ENCODE measurements around the gene TPRG1. TPM values are rescaled to one million over a fixed set of nuclear protein-coding genes. Genes with fewer than 3 reads are reported as not detected.

Gene TPRG1
- total and polyA plus RNA-seq, 2 of the 8 experiments (the other 6 are each of a cell fraction or from before 2014, with no cell fraction given), result 0.37 to 0.47 TPM

DNA sequence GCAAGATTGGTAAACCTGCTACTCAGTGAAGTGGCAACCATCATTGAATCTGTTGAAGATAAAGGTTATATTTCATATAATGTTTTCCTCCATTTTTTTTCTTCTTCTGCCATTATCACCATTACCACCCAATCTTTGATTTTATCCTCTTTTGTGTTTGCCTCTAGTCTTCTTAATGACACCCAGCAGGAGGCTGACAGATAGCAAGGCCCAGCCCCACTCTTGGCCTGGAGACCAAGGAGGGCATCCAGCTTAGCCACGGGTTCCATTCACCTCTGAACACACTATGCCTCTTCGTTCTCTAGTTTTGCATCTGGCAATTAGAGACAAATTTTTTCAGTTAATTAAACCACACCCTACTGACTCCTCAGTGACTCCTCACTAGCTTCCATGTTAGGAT, 129.7 kb downstream of the TPRG1 start:
- H4K5ac ChIP-seq (ENCODE audit: insufficient read length, low read depth, low read length), result no peak overlapping the region
- H3K9ac ChIP-seq (replicated peaks in 1 of 4; ENCODE audit: extremely low read depth in 1 of 4, low read depth in 3 of 4, low read length in 3 of 4), result no peak overlapping the region
- H2BK12ac ChIP-seq (ENCODE audit: low read depth, low read length), result no peak overlapping the region
- FAIRE-seq, result no peak
- no peaks in the 10 kb centered on the region for H3K79me1 ChIP-seq (ENCODE audit: low read depth, low read length)
- no peaks in the 10 kb centered on the region for H4K20me1 ChIP-seq (replicated peaks in 1 of 2; ENCODE audit: control insufficient read depth in 1 of 2, insufficient read depth in 2 of 2, low read length in 2 of 2)
- H3K27ac ChIP-seq (ENCODE audit: low read depth, low read length), result no peak overlapping the region
- TF ChIP-seq KDM1A (IDR thresholded peaks at IDR 0.05; ENCODE audit: borderline replicate concordance, low read length), result no peak
- no peak for TF ChIP-seq HDAC2 (IDR thresholded peaks at IDR 0.05; ENCODE audit: borderline replicate concordance in 1 of 2, low read depth in 2 of 2, low read length in 2 of 2)
- no peak for TF ChIP-seq RAD21 (IDR thresholded peaks at IDR 0.05 in 1 of 2, conservative IDR thresholded peaks at IDR 0.05 in 1 of 2; ENCODE audit: low read depth in 2 of 2, low read length in 2 of 2)
- no peak for TF ChIP-seq CREB1 (IDR thresholded peaks at IDR 0.05)
- TF ChIP-seq JUN (IDR thresholded peaks at IDR 0.05; ENCODE audit: low read depth, low read length), result no peak
- no peak for TF ChIP-seq RXRA (IDR thresholded peaks at IDR 0.05; ENCODE audit: insufficient read depth, low read depth, low read length)
- no peak for TF ChIP-seq RFX5 (IDR thresholded peaks at IDR 0.05; ENCODE audit: borderline replicate concordance, low read depth, low read length)
- TF ChIP-seq GTF2F1 (IDR thresholded peaks at IDR 0.05; ENCODE audit: borderline replicate concordance, low read depth, low read length), result no peak
- TF ChIP-seq KDM5A (IDR thresholded peaks at IDR 0.05; ENCODE audit: low read length), result no peak
- TF ChIP-seq SP4 (IDR thresholded peaks at IDR 0.05; ENCODE audit: low read length), result no peak
- no peak overlapping the region for H3K56ac ChIP-seq (replicated peaks; ENCODE audit: insufficient read length, low read depth, low read length)
- no peak overlapping the region for H3K18ac ChIP-seq (ENCODE audit: extremely low read depth, low read length)
- H4K91ac ChIP-seq (replicated peaks; ENCODE audit: insufficient read length, low read length), result no peak overlapping the region
- H3K4me1 ChIP-seq (replicated peaks in 1 of 4; ENCODE audit: control insufficient read depth in 3 of 4, insufficient read depth in 4 of 4, low read length in 3 of 4), result peaks cover 2 to 11% (median 4%) of the 10 kb centered on the region in 4 experiments; a peak in 5 of 7 replicates
- H3K27me3 ChIP-seq (replicated peaks in 1 of 4; ENCODE audit: control insufficient read depth in 3 of 4, extremely low read depth in 1 of 4, insufficient read depth in 3 of 4, low read length in 3 of 4), result no peaks in the 10 kb centered on the region
- 0 out of 2 replicates have a peak overlapping the region, but pooled peaks have one; percentile 5 for H2BK15ac ChIP-seq (ENCODE audit: low read length)
- no peak overlapping the region for H2BK120ac ChIP-seq (replicated peaks; ENCODE audit: low read depth, low read length)
- 94% methylated on average over 2 of the region's 2 CpGs; no CpG with 5 or more reads in 1 of the 2 experiments for WGBS, 2 experiments (ENCODE audit: extremely low coverage in 1 of 2, insufficient coverage in 1 of 2, insufficient read length in 1 of 2, insufficient replicate concordance in 2 of 2, low coverage in 1 of 2, low lambda C conversion rate in 2 of 2, missing lambda C conversion rate in 1 of 2)
- H3K23ac ChIP-seq (ENCODE audit: insufficient read length), result no peak overlapping the region
- no peaks in the 10 kb centered on the region for H3K23me2 ChIP-seq (ENCODE audit: low read depth, low read length)
- no peaks in the 10 kb centered on the region; a peak in 1 of 8 replicates for H3K36me3 ChIP-seq (ENCODE audit: control insufficient read depth in 2 of 4, insufficient read depth in 4 of 4, low read length in 3 of 4)
- no peak overlapping the region for H2AFZ ChIP-seq (ENCODE audit: low read length)
- no peak overlapping the region for H2BK5ac ChIP-seq (ENCODE audit: low read depth, low read length)
- H4K8ac ChIP-seq (ENCODE audit: extremely low read depth, insufficient read depth, low read length), result no peak overlapping the region
- ChIA-PET CTCF (ENCODE audit: partially characterized antibody) (interaction anchor here (1.2 kb wide), 1 partner anchor 87 kb away, joined by 3 read pairs; no protein-coding TSS in a partner anchor), POLR2A (ENCODE audit: partially characterized antibody) (no interaction called here)
- no peak overlapping the region for H3K14ac ChIP-seq (ENCODE audit: insufficient read length)
- no peak overlapping the region for H2AK5ac ChIP-seq (ENCODE audit: low read depth, low read length)
- H3K4me3 ChIP-seq (ENCODE audit: extremely low read depth in 1 of 4, insufficient read depth in 2 of 4, low read depth in 3 of 4, low read length in 4 of 4), result no peak overlapping the region
- no peak for DNase-seq (ENCODE audit: low read depth in 1 of 2, low spot score in 2 of 2)
- no peak overlapping the region for H3K4me2 ChIP-seq (ENCODE audit: insufficient read depth in 1 of 2, low read depth in 2 of 2, low read length in 2 of 2)
- no peak overlapping the region for H2BK20ac ChIP-seq (ENCODE audit: low read length)
- no peak overlapping the region for H3K4ac ChIP-seq (replicated peaks; ENCODE audit: insufficient read length, low read depth, low read length)
- no peaks in the 10 kb centered on the region for H3K9me3 ChIP-seq (ENCODE audit: insufficient read depth in 2 of 2, low read depth in 1 of 2, low read length in 1 of 2)
- no peaks in the 10 kb centered on the region for H3K79me2 ChIP-seq (ENCODE audit: control insufficient read depth in 1 of 2, insufficient read depth in 2 of 2, low read length in 2 of 2)

Measured in H1 (cell line).